Lower leg skin (tissue), 3 donors: ENCODE data around the gene INPP4A.

ENCODE experiments used
- POLR2A ChIP-seq, 2 donors: fragments of 450-650 bp; IDR thresholded peaks; one replicate each; pipeline ENCODE4 v1.6.1; 2016 to 2017; ENCODE audit warnings: antibody characterized with exemption in 2 of 2, mild to moderate bottlenecking in 1 of 2, moderate library complexity in 1 of 2
- TF ChIP-seq, protein P1 (sequence below), 3 donors: fragments of 450-650 bp; IDR thresholded peaks; one replicate each; pipeline ENCODE4 v1.5.1; 2016; ENCODE audit warnings: antibody characterized with exemption in 3 of 3, mild to moderate bottlenecking in 3 of 3, moderate library complexity in 2 of 3

- TF ChIP-seq, protein P1, sequence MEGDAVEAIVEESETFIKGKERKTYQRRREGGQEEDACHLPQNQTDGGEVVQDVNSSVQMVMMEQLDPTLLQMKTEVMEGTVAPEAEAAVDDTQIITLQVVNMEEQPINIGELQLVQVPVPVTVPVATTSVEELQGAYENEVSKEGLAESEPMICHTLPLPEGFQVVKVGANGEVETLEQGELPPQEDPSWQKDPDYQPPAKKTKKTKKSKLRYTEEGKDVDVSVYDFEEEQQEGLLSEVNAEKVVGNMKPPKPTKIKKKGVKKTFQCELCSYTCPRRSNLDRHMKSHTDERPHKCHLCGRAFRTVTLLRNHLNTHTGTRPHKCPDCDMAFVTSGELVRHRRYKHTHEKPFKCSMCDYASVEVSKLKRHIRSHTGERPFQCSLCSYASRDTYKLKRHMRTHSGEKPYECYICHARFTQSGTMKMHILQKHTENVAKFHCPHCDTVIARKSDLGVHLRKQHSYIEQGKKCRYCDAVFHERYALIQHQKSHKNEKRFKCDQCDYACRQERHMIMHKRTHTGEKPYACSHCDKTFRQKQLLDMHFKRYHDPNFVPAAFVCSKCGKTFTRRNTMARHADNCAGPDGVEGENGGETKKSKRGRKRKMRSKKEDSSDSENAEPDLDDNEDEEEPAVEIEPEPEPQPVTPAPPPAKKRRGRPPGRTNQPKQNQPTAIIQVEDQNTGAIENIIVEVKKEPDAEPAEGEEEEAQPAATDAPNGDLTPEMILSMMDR (IDR thresholded peaks at IDR 0.05): no peak
- TF ChIP-seq POLR2A (IDR thresholded peaks at IDR 0.05): no peak
Observed at GRCh38 chr2:98445683-98446581, 1.3 kb downstream of the INPP4A start.
